Spleen (tissue), 11 donors: Measurements from ENCODE around the gene PODXL. TPM values are rescaled to one million over a fixed set of nuclear protein-coding genes. Genes with fewer than 3 reads are reported as not detected.
A peak's percentile ranks its signal among the peaks of the same experiment; 100 is the strongest.

Experiments
- DNase-seq: peaks from one replicate; pipeline ENCODE4 v3.0.0-alpha.2; 2020
- H3K27ac ChIP-seq, 8 donors: fragments of 200-600 bp; sonication (generic) in 7 of 8; 1 replicate in 4 of 8; 2 replicates in 4 of 8; pipeline versions ENCODE4 v1.5.0 to v1.8.0; 2016 to 2021; ENCODE audit warnings: inconsistent platforms in 4 of 8, mild to moderate bottlenecking in 4 of 8, moderate library complexity in 1 of 8
- H3K27me3 ChIP-seq, 7 donors: fragments of 200-600 bp; sonication (generic) in 6 of 7; replicated peaks in 1 of 7; 1 replicate in 4 of 7; 2 replicates in 3 of 7; pipeline versions ENCODE4 v1.5.0 to v1.8.0; 2016 to 2021; ENCODE audit warnings: inconsistent platforms in 3 of 7, mild to moderate bottlenecking in 1 of 7
- H3K36me3 ChIP-seq, 6 donors: fragments of 200-600 bp; sonication (generic) in 5 of 6; 1 replicate in 4 of 6; 2 replicates in 2 of 6; pipeline versions ENCODE4 v1.5.0 to v1.8.0; 2016 to 2021; ENCODE audit warnings: inconsistent platforms in 2 of 6
- H3K4me1 ChIP-seq, 6 donors: fragments of 200-600 bp; sonication (generic) in 5 of 6; 1 replicate in 3 of 6; 2 replicates in 3 of 6; pipeline versions ENCODE4 v1.5.0 to v1.8.0; 2016 to 2021; ENCODE audit warnings: inconsistent platforms in 3 of 6
- H3K4me3 ChIP-seq, 8 donors: fragments of 200-600 bp; sonication (generic) in 7 of 8; 1 replicate in 4 of 8; 2 replicates in 4 of 8; pipeline versions ENCODE4 v1.5.0 to v1.8.0; 2016 to 2021; ENCODE audit warnings: inconsistent platforms in 4 of 8, mild to moderate bottlenecking in 4 of 8, moderate library complexity in 2 of 8
- H3K9me3 ChIP-seq, 8 donors: fragments of 200-600 bp; sonication (generic) in 7 of 8; 1 replicate in 4 of 8; 2 replicates in 4 of 8; pipeline versions ENCODE4 v1.5.0 to v1.8.0; 2016 to 2021; ENCODE audit warnings: inconsistent platforms in 4 of 8
- CTCF ChIP-seq, 11 experiments: fragments of 200-600 bp in 7 of 11; fragments of 450-650 bp in 4 of 11; sonication (generic) in 4 of 11; IDR thresholded peaks in 8 of 11; conservative IDR thresholded peaks in 3 of 11; 1 replicate in 7 of 11; 2 replicates in 4 of 11; pipeline versions ENCODE4 v1.4.0 to v1.8.0; 2016 to 2021; ENCODE audit warnings: antibody characterized with exemption in 11 of 11, inconsistent platforms in 4 of 11, mild to moderate bottlenecking in 1 of 11
- POLR2A ChIP-seq, 3 donors: fragments of 450-650 bp; IDR thresholded peaks; one replicate each; pipeline ENCODE4 v1.5.1; 2017; ENCODE audit warnings: antibody characterized with exemption in 3 of 3, mild to moderate bottlenecking in 1 of 3
- POLR2AphosphoS5 ChIP-seq, 3 donors: sonication (generic); formaldehyde crosslinking; IDR thresholded peaks; one replicate each; pipeline ENCODE4 v1.5.1; 2017; ENCODE audit warnings: antibody characterized with exemption in 3 of 3
- WGBS, 5 donors: extraction: QIAGEN DNeasy Blood & Tissue Kit in 3 of 5; methylation state at CpG; one replicate each; pipeline versions ENCODE4 v1.1.5 to v1.1.7; 2013 to 2018; 5-methylcytosine and 5-hydroxymethylcytosine counted together
- intact Hi-C: fragments of 100-400 bp; cut with DNase I; formaldehyde crosslinking; loops from one replicate; pipeline ENCODE4 v1.15.0; 2023; ENCODE audit warnings: low total_unique reads
- polyA plus RNA-seq, 3 donors: library from polyadenylated mRNA; stranded (reverse); fragments of 200-250 nt; gene quantifications; one replicate each; pipeline ENCODE4 v1.2.1, GENCODE V29; 2013
- total RNA-seq, 7 donors: library from RNA; depleted of rRNA in 3 of 7; stranded (reverse); fragments of >200 nt in 3 of 7; fragmentation: NEBNext Ultra II Directional in 4 of 7; extraction: Animal tissue kit (Norgen Biotek cat#: 25700) in 4 of 7; gene quantifications; one replicate each; pipeline versions ENCODE4 v1.1.0 to v1.2.1, GENCODE V29; 2016 to 2021
- donor health status: healthy with polysubstance abuse.
- donor health status: DM: no; HTN: no; CAD: no; lungs with moderate emphysema.
- donor health status: DM: no; HTN: no; CAD: no.
- donor health status: Bipolar disorder and iron deficiency.
- donor health status: healthy.
- donor health status: DM: no; HTN: no; CAD: no.
- donor health status: DM: yes; HTN: yes; CAD: no.

The PODXL gene
- total and polyA plus RNA-seq, 10 donors, result 1.9 to 27.5 (median 16.0) TPM

- Histone ChIP-seq H3K27me3 (no peaks in the 10 kb centered on the region), H3K27ac (no peak overlapping the region), H3K9me3 (no peaks in the 10 kb centered on the region), H3K36me3 (peaks cover 0 to 37% (median 0%) of the 10 kb centered on the region in 6 donors), H3K4me3 (no peak overlapping the region), H3K4me1 (no peaks in the 10 kb centered on the region)
- TF ChIP-seq POLR2A (IDR thresholded peaks at IDR 0.05), result no peak
- TF ChIP-seq CTCF (IDR thresholded peaks at IDR 0.05 in 8 of 11, conservative IDR thresholded peaks at IDR 0.05 in 3 of 11), result peak in 2 of 11 experiments; percentile 7 to 12
- DNase-seq, result no peak
- intact Hi-C loops, result no loop called here
- WGBS, 5 donors, result 83 to 94% (median 93%) methylated on average over 2 of the region's 2 CpGs
Measured at GRCh38 chr7:131488361-131488760, 68.1 kb downstream of the PODXL start.

- Histone ChIP-seq H3K9me3 (no peaks in the 10 kb centered on the region), H3K36me3 (peaks cover 0 to 37% (median 0%) of the 10 kb centered on the region in 6 donors), H3K4me3 (no peak overlapping the region), H3K27ac (no peak overlapping the region), H3K27me3 (no peaks in the 10 kb centered on the region), H3K4me1 (no peaks in the 10 kb centered on the region)
- DNase-seq, result no peak
- intact Hi-C loops, result no loop called here
- WGBS, 5 donors, result 86 to 97% (median 89%) methylated on average over 1 of the region's 1 CpG
- TF ChIP-seq CTCF (IDR thresholded peaks at IDR 0.05 in 8 of 11, conservative IDR thresholded peaks at IDR 0.05 in 3 of 11), result no peak
Measured at GRCh38 chr7:131487217-131487616, 69.2 kb downstream of the PODXL start.

- intact Hi-C loops, result no loop called here
- Histone ChIP-seq H3K4me1 (no peaks in the 10 kb centered on the region), H3K27me3 (no peaks in the 10 kb centered on the region), H3K9me3 (no peaks in the 10 kb centered on the region), H3K36me3 (peaks cover 0 to 36% (median 0%) of the 10 kb centered on the region in 6 donors), H3K4me3 (no peak overlapping the region), H3K27ac (no peak overlapping the region)
- 86 to 91% (median 88%) methylated on average over 2 of the region's 2 CpGs for WGBS, 5 donors
- DNase-seq, result no peak
- no peak for TF ChIP-seq POLR2A (IDR thresholded peaks at IDR 0.05)
- TF ChIP-seq POLR2AphosphoS5 (IDR thresholded peaks at IDR 0.05), result no peak
- TF ChIP-seq CTCF (IDR thresholded peaks at IDR 0.05 in 8 of 11, conservative IDR thresholded peaks at IDR 0.05 in 3 of 11), result no peak
Measured at GRCh38 chr7:131486346-131486745, 70.1 kb downstream of the PODXL start.

- no peak overlapping the region for H3K4me3 ChIP-seq
- H3K36me3 ChIP-seq, result peaks cover 0 to 42% (median 2%) of the 10 kb centered on the region in 6 donors
- TF ChIP-seq CTCF (IDR thresholded peaks at IDR 0.05 in 8 of 11, conservative IDR thresholded peaks at IDR 0.05 in 3 of 11) (no peak), POLR2AphosphoS5 (IDR thresholded peaks at IDR 0.05) (no peak), POLR2A (IDR thresholded peaks at IDR 0.05) (no peak)
- intact Hi-C loops, result no loop called here
- no peak for DNase-seq
- WGBS, 5 donors, result 87 to 98% (median 94%) methylated on average over 2 of the region's 2 CpGs
- no peak overlapping the region for H3K27ac ChIP-seq
- H3K27me3 ChIP-seq, result no peaks in the 10 kb centered on the region
- peaks cover 0 to 8% (median 0%) of the 10 kb centered on the region in 6 donors for H3K4me1 ChIP-seq
- no peaks in the 10 kb centered on the region for H3K9me3 ChIP-seq
Measured at GRCh38 chr7:131483586-131483985, 72.8 kb downstream of the PODXL start.
